Activated CD8-positive, alpha-beta memory T cell treated with anti-CD3 and anti-CD28 coated beads, Interleukin-2, amount 50 U/mL, for 48 hours (primary cell): Measurements from ENCODE around the gene MAPT.

Source experiments
- DNase-seq: peaks from one replicate; pipeline ENCODE4 v3.0.0-alpha.2; 2020

Gene MAPT

DNA sequence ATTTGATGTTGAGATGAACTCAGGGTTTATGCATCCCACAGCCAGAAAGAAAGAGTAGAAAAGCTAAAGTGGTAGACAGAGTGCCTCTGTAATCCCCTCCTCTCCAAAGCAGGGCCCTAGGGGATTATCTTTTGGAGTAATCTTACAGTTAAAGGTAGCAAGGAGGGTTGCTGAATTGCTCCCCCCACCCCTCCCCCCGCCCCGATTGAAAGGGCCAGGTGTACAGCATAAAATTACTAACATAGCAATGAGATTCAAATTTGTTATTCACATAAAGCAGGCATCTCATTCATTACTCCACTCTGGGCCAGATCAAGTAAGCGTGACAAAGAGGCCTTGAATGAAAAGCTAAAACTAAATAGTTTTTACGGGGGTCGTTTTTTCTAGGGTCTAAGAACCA, 177.4 kb downstream of the MAPT start:
- DNase-seq = no peak

DNA sequence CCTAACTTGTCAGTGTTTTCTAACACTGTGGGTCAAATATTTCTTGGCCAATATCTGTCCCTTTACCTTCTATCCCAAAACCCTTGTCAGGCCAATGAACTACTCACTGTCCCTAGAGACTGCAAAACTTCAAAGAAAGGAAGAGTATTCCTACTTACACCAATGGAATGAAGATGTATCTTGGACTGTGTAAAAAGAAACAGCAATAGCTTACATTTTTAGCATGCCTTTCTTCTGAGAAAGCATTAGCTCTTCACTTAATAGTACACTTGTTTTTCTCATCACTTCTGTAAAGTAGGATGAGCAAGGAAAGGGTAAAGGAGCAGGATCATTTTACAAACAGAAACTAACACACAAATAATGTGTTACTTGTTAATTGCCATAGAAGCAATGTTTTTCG, 178.6 kb downstream of the MAPT start:
- no peak for DNase-seq

DNA sequence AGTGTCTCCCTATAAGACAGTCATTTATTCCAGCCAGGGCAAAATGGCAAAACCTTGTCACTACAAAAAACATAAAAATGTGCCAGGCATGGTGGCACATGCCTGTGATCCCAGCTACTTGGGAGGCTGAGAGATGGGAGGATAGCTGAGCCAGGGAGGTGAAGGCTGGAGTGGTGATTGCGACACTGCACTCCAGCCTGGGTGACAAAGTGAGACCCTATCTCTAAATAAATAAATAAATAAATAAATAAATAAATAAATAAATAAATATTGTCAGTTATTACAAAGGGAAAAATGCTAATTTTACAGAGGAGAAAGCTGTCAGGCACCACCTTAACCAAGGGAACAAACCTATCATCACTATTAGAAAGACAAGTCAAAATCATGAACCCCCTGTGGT, 180.2 kb downstream of the MAPT start:
- DNase-seq = no peak
